HG02970 (cell line): ENCODE results near the gene XPNPEP2.
"Not testable (repeated sequence)": the region's sequence is repeated elsewhere in the genome, so short reads cannot be mapped to it uniquely, and the experiment has no call there.

Experiments used
- ATAC-seq: cut with Tn5 transposase; IDR thresholded peaks from one replicate; pipeline ENCODE4 v1.9.1; 2021; ENCODE audit warnings: mild to moderate bottlenecking, moderate library complexity, moderate number of reproducible peaks; ENCODE audit not compliant: unreplicated experiment, low FRiP score

The XPNPEP2 gene

DNA sequence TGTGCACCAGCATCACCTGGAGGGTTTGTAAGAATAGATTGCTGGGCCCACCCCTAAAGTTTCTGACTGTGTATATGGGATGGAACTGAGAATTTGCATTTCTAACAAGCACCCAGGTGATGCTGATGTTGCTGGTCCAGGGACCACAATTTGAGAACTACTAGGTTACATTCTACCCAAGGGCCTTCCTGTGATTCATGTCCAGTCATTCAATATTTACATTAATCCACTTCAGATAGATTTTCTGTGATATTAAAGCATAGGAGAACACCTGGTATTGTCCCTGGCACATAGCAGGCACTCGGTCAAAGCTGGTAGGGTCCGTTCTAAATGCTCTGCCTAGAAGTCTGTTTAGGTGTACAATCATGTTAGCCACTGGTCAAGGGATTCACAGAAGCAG, 19.5 kb upstream of the XPNPEP2 start:
- ATAC-seq = no peak

DNA sequence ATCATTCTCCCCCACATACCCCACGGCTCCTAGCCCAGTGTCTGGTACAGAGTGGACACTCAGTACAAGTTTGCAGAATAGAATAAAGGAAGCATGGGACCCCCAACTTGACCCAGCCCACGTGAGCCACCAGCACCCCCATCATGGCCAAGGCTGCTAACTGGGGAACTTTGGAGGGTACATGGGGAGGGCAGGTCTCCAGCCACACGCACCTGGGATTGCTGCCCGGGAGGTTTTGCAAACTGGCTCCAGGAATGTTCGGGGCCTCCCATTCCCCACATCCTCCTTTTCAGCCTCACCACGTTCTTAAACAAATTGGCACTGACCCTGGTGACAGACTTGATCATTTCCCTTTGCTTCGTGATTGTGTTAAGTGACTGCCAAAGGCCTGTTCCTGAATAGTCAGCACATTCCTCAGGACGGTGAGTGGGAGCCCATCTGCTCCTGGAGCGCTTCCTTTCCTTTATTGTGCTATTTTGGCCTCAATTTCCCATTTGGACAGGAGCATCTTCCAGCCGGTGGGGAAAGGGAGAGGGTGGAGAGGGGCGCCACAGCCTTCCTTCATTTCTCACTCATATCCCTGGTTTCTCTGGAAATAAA, 18.7 kb upstream of the XPNPEP2 start:
- ATAC-seq = no peak

DNA sequence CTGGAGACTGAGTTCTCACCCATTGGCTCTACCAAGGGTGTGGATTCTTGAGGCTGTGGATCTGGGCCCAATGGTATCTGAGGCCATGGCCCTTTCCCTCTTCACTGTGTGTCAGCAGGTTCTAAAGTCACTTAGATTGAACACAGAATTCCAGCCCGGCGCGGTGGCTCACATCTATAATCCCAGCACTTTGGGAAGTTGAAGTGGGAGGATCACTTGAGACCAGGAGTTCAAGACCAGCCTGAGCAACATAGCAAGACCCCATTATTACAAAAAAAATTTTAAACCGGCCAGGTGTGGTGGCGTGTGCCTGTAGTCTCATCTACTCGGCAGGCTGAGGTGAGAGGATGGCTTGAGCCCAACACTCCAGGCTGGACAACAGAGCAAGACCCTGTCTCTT, 18.0 kb upstream of the XPNPEP2 start:
- no peak for ATAC-seq

DNA sequence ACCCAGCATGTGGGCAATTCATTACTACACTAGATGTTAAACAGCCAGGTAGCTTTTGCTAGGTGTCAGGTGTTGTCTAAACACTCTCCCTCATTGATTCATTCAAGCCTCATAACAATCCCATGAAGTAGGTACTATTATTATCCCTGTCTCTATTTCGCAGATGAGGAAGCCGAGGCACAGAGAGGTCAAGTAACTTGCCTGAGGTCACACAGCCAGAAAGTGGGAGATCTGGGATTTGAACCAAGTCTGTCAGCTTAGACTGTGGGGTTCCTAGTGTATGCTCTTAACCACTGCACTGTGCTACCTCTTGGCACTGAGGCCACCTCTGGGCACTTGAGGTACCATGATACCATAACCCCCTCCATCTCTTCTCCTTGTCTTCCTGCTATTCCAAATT, 17.4 kb upstream of the XPNPEP2 start:
- ATAC-seq = no peak

DNA sequence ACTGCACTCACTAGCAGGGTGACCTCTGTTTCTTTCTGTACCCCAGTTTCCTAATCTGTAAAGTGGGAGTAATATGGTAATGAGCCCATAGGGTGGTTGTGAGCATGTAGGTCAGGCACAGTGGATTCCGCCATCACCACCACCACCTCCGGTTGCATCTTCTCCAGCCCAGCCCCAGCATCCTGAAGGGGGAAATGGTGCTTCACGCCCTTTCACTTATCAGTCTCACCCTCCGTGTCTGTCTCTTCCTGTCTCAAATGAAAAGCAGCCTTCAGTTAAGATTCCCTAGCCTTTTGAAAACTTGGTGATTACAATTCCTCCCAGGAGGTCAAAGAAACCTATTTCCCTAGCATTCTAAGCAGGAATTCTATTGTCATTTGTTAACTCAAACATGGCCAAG, 16.9 kb upstream of the XPNPEP2 start:
- no peak for ATAC-seq

DNA sequence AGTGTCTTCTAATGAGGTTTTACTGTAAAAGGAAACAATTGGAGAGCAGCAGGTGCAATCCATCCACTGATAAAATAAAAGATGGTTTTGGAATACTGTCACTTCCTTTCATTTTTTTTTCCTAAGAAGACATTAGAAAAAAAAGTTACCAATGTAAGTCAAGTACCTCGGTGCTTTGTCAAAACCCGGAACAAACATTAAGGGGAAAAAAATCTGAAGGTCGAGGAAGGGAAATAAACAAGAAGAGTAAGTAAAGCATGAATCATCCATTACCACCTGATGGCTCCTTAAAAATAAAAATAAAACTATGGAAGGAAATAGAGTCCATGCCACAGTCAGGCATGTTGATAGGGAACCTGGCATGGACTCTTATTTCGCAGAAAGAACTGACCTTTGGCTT, 15.3 kb upstream of the XPNPEP2 start:
- no peak for ATAC-seq

DNA sequence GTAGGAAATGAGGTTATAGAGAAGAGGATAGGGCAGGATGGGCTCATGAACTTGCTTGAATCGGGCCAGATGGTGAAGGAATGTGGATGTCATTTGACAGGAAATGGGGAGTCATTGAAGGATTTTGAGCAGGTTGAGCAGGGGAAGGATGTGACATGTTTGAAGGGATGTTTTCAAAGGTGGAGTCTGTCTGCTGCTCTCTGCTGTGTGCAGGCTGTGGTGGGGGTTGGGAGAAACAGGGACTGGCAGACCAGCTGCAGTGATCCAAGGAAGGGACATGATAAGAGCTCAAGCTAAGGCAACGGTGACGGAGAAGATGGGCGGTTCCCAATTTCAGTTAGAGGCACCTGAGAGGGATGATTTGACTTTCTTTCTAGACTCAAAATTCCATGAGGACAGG, 14.0 kb upstream of the XPNPEP2 start:
- no peak for ATAC-seq

DNA sequence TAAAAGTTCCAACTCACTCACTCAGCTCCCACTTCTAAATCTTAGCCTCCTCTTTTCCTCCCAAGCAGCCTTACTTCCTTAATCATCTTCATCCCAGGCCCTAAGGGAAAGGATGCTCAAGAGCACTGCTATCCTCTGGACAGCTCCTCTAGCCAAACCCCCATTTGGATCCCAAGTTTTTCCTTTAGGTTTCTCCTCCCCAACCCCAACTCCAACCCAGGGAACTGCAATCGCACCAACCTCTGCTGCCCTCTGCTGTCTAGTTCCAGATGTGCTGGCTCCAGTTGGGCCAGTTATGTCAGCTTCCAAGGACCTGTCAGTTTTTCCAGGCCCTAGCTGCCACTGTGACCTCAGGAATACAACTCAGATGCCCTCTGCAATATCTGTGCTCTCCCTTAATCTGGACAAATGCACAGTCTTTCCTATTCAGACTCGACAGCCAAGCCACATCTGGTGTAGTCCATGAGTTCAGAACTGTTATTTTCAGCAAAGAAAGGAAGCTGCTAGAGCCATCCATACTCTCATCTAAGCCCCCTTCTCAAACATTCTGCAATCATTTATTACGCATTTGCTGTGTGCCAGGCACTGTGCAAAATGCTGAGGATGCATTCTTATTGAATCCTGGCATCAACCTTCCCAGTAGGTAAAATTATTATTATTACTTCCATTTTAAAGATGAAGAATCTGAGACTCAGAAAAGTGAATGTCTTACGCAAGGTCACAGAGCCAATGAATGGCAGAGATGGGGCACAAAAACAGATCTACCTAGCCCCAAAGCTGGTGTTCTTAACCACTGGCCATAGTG, 12.3 kb upstream of the XPNPEP2 start:
- no peak for ATAC-seq

DNA sequence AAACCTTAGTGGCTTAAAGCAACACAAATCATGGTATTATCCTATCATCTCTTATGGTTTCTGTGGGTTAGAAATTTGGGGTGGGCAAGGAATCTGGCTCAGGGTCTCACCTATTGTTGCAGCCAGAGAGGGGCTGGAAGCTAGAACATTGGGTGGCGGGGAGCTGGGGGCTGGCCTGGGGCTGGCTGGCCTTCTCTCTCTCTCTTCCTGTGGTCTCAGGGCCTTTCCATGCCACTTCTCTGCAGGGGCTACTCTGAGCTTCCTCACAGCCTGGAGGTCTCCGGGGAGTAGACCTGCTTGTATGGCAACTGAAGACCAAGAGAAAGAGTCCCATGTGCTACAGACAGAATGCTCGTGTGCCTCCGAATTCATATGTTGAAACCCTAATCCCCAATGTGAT, 10.7 kb upstream of the XPNPEP2 start:
- ATAC-seq = no peak

DNA sequence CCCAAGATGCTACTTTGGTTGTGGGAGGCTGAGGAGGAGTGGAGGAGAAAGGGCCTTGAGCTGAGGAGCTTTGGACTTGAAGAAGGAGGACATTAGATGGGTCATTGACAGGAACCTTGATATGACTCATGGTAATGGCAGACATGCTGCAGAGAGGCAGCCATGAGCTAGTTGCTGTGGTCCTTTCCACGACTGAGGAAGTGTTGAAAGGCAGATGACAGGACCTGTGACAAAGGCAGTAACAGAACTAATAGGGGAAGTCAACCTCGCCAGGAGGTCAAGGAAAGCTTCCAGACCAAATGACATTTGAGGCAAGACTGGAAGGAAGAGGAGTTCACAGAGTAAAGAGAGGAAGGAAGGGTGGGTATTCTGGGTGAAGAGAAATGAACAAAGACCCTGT, 7.6 kb upstream of the XPNPEP2 start:
- no peak for ATAC-seq

DNA sequence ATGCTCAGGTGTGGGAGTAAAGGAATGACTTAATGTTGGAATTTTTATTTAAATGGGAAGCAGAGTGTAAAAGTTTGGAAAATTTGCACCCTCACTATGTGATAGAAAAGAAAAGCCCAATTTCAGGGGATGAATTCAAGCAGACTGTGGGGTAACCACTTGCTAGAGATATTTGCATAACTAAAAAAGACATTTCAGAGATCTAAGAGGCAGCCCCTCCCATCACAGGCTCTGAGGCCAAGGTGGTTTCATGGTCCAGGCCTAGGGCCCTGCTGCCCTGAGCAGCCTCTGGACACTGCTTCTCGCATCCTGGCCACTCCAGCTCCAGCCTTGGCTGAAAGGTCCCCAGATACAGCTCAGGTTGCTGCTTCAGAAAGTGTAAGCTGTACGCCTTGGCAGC, 5.9 kb upstream of the XPNPEP2 start:
- no peak for ATAC-seq

DNA sequence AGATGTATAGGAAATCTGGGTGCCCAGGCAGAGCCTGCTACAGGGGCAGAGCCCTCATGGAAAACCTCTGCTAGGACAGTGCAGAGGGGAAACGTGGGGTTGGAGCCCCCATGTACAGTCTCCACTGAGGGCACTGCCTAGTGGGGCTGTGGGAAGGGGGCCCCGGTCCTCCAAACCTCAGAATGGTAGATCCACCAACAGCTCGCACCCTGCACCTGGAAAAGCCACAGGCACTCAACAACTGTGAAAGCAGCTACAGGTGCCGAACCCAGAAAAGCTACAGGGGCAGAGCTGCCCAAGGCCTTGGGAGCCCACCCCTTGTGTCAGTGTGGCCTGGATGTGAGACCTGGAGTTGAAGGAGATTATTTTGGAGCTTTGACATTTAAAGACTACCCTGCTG, 5.4 kb upstream of the XPNPEP2 start:
- ATAC-seq = no peak

DNA sequence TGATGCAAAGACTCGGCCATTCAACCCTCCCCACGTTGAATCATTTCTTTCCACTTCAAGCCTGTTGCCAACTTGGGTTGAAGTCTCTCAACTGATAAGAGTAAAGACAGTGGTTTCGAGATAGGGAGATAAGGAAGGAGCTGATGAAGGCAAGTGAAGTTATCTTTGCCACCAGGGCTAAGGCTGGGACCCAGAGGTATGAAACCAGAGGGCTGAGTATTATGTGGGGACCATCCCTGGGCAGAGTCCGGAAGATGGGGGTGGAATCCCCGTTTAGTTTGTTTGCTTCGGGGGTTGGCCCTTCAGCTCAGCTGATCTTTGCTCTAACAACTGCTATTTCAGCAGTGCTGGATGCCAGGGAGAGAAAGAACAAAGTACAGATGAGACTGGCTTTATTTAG, 2.3 kb upstream of the XPNPEP2 start:
- no peak for ATAC-seq

DNA sequence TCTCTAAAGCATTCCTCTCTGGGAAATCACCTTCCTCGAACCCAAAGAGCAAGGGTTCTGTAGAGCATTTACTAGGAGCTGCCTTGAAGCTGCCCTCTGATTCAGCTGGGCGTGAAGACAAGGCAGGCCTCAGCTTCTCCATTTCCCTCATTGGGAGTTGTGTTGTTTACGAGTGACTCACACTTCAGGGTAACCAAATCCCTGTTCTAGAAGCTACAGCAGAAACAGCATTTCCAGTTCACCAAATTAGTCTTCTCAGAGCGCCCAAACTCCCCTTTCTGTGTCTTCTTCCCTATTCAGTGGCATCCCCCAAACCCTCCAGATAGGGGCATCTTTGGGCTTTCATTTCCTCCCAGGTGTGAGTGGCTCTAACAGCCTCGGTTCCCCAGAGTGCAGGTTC, 863 bp upstream of the XPNPEP2 start:
- ATAC-seq = no peak

DNA sequence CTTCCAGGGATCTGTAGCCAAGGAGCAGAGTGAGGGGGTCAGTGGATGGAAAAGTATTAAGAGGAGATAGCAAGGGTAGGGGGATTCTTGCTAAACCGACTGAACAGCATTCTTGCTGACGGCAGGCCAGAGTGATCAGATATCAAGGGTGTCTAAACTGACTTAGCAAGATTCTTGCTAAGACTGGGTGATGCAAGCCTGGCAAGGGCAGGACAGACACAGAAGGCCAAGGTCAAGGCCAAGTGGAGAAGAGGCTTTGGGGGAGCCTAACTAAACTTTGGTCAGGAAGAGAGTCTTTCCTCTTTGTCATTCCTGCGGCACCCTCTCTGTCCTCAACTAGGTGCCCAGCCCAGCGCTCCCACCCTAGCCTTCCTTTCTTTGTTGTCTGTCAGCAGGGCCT, 799 bp downstream of the XPNPEP2 start:
- ATAC-seq = no peak

DNA sequence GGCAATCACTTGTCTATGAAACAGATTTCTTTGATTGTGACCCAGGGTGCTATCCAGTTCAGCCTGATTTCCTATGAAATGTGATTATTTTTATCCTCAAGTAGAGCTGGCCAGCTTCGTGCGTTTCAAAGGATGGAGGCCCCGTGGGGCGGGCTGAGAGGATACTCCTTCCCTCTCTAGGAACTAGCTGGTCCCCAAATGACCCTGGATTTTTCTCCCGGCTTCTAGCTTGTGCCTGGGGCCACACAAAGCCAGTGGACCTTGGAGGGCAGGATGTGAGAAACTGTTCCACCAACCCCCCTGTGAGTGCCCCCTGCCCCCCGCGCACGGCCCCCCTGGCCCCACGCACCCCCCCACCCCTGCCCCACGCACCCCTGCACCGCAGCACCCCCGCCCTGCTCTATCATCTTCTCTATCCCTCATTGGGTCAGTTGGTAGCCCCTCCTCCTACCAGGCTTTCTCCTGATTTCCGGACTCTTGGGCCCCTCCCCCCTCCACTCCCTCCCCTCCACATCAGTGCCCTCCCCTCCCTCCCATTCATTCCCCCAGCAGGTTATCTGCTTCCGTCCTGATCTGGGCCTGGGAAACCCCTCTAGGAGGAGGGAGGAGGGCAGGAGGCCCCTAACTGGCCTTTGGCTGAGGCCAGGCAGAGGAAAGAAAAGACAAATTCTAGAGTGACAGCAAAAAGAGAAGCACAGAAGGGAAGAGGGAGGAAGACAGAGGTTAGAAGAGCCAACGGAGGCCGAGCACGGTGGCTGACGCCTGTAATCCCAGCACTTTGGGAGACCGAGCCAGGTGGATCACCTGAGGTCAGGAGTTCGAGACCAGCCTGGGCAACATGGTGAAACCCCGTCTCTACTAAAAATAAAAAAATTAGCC, 3.3 kb downstream of the XPNPEP2 start:
- no peak for ATAC-seq

DNA sequence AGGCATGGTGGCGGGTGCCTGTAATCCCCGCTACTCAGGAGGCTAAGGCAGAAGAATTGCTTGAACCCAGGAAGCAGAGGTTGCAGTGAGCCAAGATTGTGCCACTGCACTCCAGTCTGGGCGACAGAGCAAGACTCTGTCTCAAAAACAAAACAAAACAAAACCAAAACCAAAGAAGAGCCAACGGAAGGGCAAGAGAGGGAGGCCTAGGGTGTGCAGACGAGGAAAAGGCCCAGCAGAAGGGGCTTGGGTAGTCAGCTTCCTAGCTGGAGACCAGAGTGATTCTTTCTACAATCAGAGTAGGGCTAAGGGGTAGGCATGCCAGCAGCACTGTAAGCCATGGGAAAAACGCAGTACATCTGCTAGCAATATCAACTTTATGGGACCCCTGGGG, 4.0 kb downstream of the XPNPEP2 start:
- not testable (repeated sequence) for ATAC-seq

DNA sequence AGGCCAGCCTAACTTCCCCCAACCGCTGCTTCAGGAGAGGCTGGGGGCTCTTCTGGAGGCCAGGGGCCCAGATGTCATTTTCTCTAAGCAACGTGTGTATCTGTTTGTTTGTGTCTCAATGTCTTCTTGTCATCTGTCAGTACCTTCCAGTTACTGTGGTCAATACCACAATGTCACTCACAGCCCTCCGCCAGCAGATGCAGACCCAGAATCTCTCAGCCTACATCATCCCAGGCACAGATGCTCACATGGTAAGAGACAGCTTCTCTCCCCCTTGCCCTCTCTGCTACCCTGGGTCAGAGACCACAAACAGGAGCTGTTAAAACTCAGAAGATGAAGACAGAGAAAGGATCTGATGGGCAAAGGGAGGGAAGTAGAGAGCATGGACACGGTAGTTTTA, 5.0 kb downstream of the XPNPEP2 start:
- ATAC-seq = no peak

DNA sequence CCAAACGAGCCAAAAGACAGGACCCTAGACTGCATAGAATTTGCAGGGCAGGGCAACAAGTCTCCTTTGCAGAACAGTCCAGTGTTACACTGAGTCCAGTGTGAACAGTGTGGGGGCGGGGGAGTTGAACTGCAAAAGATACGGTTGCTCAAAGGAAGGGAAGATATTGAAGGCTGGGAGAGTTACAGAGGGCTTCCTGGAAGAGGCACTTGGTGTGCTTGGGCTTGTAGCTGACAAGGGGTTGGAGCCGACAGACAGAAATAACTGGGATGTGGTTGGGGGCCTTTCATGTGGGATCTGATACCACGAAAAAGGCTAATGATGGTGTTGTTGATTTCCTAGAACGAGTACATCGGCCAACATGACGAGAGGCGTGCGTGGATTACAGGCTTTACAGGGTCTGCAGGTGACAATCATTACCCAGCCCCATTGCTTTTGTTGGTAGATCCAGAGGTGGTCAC, 6.1 kb downstream of the XPNPEP2 start:
- ATAC-seq = no peak

DNA sequence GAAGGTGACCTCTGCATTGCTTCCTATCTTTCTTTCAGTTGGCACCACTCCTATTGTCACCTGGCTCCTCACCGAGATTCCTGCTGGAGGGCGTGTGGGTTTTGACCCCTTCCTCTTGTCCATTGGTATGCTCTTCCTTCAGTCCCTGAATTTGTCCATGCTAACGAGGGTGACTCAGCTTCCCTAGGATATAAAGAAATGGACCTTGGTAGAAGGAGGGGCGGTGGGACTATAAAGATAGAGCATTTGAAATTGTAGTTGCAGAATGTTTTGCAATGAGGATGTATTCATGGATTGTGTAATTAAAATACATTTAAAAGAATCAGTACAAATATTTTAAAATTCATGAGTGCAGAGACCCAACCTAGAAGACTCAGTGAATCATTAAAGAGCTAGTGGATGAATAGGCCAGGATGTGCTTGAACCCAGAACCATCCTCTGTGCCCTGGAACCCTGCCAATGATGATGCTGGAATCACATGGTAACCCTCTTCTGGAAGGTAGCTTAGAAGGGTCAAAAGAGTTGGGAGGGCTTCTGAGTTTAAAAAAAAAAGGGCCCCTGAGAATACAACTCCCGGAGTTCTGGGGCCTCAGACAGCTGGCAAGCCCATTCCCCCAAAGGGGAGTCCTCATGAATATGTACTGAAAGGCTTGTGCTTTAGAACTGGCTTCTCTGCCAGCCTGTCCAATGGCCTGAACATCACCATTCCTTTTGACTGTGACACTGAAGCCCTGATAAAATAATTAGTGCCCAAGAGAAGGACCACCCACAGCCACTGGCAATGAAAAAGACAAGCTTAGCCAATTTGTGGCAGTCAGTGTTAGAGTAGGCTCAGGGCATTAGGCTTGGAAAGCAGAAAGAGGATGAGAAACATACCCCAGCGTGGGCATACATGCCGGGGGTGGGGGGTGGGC, 8.0 kb downstream of the XPNPEP2 start:
- no peak for ATAC-seq
